Endothelial cell of umbilical vein (primary cell): Measurements from ENCODE around the gene SNAI3.

Source experiments
- CTCF ChIP-seq, 2 donors: IDR thresholded peaks; 1 replicate in 1 of 2; 2 replicates in 1 of 2; pipeline ENCODE4 v1.5.1; 2011; ENCODE audit warnings: low read length in 2 of 2, mild to moderate bottlenecking in 2 of 2, moderate library complexity in 2 of 2, control low read depth in 1 of 2, inconsistent platforms in 1 of 2, low read depth in 1 of 2; ENCODE audit not compliant: insufficient read depth in 1 of 2; ENCODE audit errors: extremely low read depth in 1 of 2
- EZH2 ChIP-seq: IDR thresholded peaks from 2 replicates; pipeline ENCODE4 v1.6.1; 2012; ENCODE audit warnings: borderline replicate concordance, low read depth, mild to moderate bottlenecking, moderate library complexity, low read length, inconsistent platforms; ENCODE audit not compliant: severe bottlenecking
- MAX ChIP-seq: IDR thresholded peaks from 2 replicates; pipeline ENCODE4 v1.6.1; 2011; ENCODE audit not compliant: insufficient read depth, insufficient read length
- POLR2A ChIP-seq: IDR thresholded peaks from 2 replicates; pipeline ENCODE4 v1.6.1; 2012; ENCODE audit warnings: low read depth, mild to moderate bottlenecking, control low read depth, low read length

GRCh38 chr16:88719267-88719932, 33.1 kb upstream of the SNAI3 start:
- no peak for TF ChIP-seq CTCF (IDR thresholded peaks at IDR 0.05; ENCODE audit: extremely low read depth in 1 of 2, insufficient read depth in 1 of 2, low read depth in 1 of 2, low read length in 2 of 2)
- TF ChIP-seq POLR2A, result no peak
- TF ChIP-seq EZH2, result no peak
- TF ChIP-seq MAX, result no peak
